HG03575 (cell line): Measurements from ENCODE around the gene SLC9A9.
A peak's percentile ranks its signal among the peaks of the same experiment; 100 is the strongest.
"Not testable (repeated sequence)": the region's sequence is repeated elsewhere in the genome, so short reads cannot be mapped to it uniquely, and the experiment has no call there.

Source experiments
- ATAC-seq: cut with Tn5 transposase; IDR thresholded peaks from one replicate; pipeline ENCODE4 v1.9.1; 2021; ENCODE audit not compliant: unreplicated experiment, insufficient number of reproducible peaks, low FRiP score; ENCODE audit errors: extremely low read depth

The SLC9A9 gene

GRCh38 chr3:143309705-143310104 is 538.6 kb downstream of the SLC9A9 start:
- no peak for ATAC-seq

- no peak for ATAC-seq
Observed at GRCh38 chr3:143307613-143308183, 540.6 kb downstream of the SLC9A9 start.

GRCh38 chr3:143306407-143306806 is 541.9 kb downstream of the SLC9A9 start:
- no peak for ATAC-seq

GRCh38 chr3:143302638-143303171 is 545.6 kb downstream of the SLC9A9 start:
- ATAC-seq, result no peak

GRCh38 chr3:143301031-143301901 is 547.0 kb downstream of the SLC9A9 start:
- ATAC-seq, result no peak

GRCh38 chr3:143298886-143299535 is 549.3 kb downstream of the SLC9A9 start:
- no peak for ATAC-seq

GRCh38 chr3:143298380-143298779 is 549.9 kb downstream of the SLC9A9 start:
- no peak for ATAC-seq

GRCh38 chr3:143295201-143296080 is 552.8 kb downstream of the SLC9A9 start:
- no peak for ATAC-seq

GRCh38 chr3:143294188-143294587 is 554.1 kb downstream of the SLC9A9 start:
- ATAC-seq, result peak; percentile 53

- ATAC-seq, result no peak
Observed at GRCh38 chr3:143291836-143292447, 556.3 kb downstream of the SLC9A9 start.

- no peak for ATAC-seq
Observed at GRCh38 chr3:143288944-143289343, 559.3 kb downstream of the SLC9A9 start.

GRCh38 chr3:143287403-143287802 is 560.9 kb downstream of the SLC9A9 start:
- ATAC-seq, result no peak

GRCh38 chr3:143286392-143287010 is 561.8 kb downstream of the SLC9A9 start:
- ATAC-seq, result no peak

GRCh38 chr3:143283432-143284128 is 564.7 kb downstream of the SLC9A9 start:
- no peak for ATAC-seq

GRCh38 chr3:143280984-143281383 is 567.3 kb downstream of the SLC9A9 start:
- ATAC-seq, result no peak

GRCh38 chr3:143279567-143279966 is 568.7 kb downstream of the SLC9A9 start:
- not testable (repeated sequence) for ATAC-seq

GRCh38 chr3:143278721-143279120 is 569.5 kb downstream of the SLC9A9 start:
- no peak for ATAC-seq
